HEK293 (cell line): ENCODE results near the gene DTWD2.
A peak's percentile ranks its signal among the peaks of the same experiment; 100 is the strongest.

Experiments used
- ELK4 ChIP-seq: IDR thresholded peaks from 2 replicates; pipeline ENCODE4 v1.6.1; 2011; ENCODE audit warnings: mild to moderate bottlenecking, low read depth, low read length, borderline replicate concordance
- GLIS2 ChIP-seq: fragments of 450-650 bp; formaldehyde crosslinking; IDR thresholded peaks from 2 replicates; pipeline ENCODE4 v1.5.1; 2016; ENCODE audit warnings: missing biosample characterization, missing genetic modification characterization
- HOXD13 ChIP-seq: sonication (generic); formaldehyde crosslinking; IDR thresholded peaks from 2 replicates; pipeline ENCODE4 v1.8.0; 2022; ENCODE audit warnings: missing genetic modification reagents, borderline replicate concordance
- KLF8 ChIP-seq: fragments of 450-650 bp; formaldehyde crosslinking; IDR thresholded peaks from 2 replicates; pipeline ENCODE4 v1.5.1; 2016; ENCODE audit warnings: missing biosample characterization, missing genetic modification characterization
- MZF1 ChIP-seq: fragments of 450-650 bp; formaldehyde crosslinking; IDR thresholded peaks from 2 replicates; pipeline ENCODE4 v1.5.1; 2017; ENCODE audit warnings: missing biosample characterization, missing genetic modification characterization, borderline replicate concordance
- OVOL3 ChIP-seq: fragments of 450-650 bp; formaldehyde crosslinking; IDR thresholded peaks from 2 replicates; pipeline ENCODE4 v1.5.1; 2016; ENCODE audit warnings: missing biosample characterization, missing genetic modification characterization
- PRDM1 ChIP-seq: fragments of 450-650 bp; formaldehyde crosslinking; IDR thresholded peaks from 2 replicates; pipeline ENCODE4; 2016; ENCODE audit warnings: missing biosample characterization, missing genetic modification characterization
- SCRT1 ChIP-seq: fragments of 450-650 bp; formaldehyde crosslinking; IDR thresholded peaks from 2 replicates; pipeline ENCODE4 v1.5.1; 2016; ENCODE audit warnings: missing biosample characterization, missing genetic modification characterization, borderline replicate concordance
- SP2 ChIP-seq: fragments of 450-650 bp; formaldehyde crosslinking; IDR thresholded peaks from 2 replicates; pipeline ENCODE4 v1.5.1; 2016; ENCODE audit warnings: missing biosample characterization, missing genetic modification characterization
- WT1 ChIP-seq: fragments of 450-650 bp; formaldehyde crosslinking; IDR thresholded peaks from 2 replicates; pipeline ENCODE4 v1.5.1; 2016; ENCODE audit warnings: missing biosample characterization, missing genetic modification characterization
- ZBTB7A ChIP-seq: fragments of 450-650 bp; formaldehyde crosslinking; IDR thresholded peaks from 2 replicates; pipeline ENCODE4 v1.5.1; 2016; ENCODE audit warnings: low read depth, missing biosample characterization, missing genetic modification characterization
- ZFP3 ChIP-seq: fragments of 450-650 bp; formaldehyde crosslinking; IDR thresholded peaks from 2 replicates; pipeline ENCODE4 v1.5.1; 2016; ENCODE audit warnings: low read depth, missing biosample characterization, missing genetic modification characterization
- ZFP37 ChIP-seq: fragments of 450-650 bp; formaldehyde crosslinking; IDR thresholded peaks from 2 replicates; pipeline ENCODE4 v1.5.1; 2016; ENCODE audit warnings: missing biosample characterization, missing genetic modification characterization
- ZNF114 ChIP-seq: fragments of 450-650 bp; formaldehyde crosslinking; IDR thresholded peaks from 2 replicates; pipeline ENCODE4 v1.5.0; 2017; ENCODE audit warnings: missing biosample characterization, missing genetic modification characterization
- ZNF132 ChIP-seq: fragments of 450-650 bp; formaldehyde crosslinking; IDR thresholded peaks from 2 replicates; pipeline ENCODE4 v1.5.1; 2017; ENCODE audit warnings: missing biosample characterization, missing genetic modification characterization, borderline replicate concordance
- ZNF146 ChIP-seq: fragments of 450-650 bp; formaldehyde crosslinking; IDR thresholded peaks from 2 replicates; pipeline ENCODE4 v1.5.1; 2016; ENCODE audit warnings: missing biosample characterization, missing genetic modification characterization
- ZNF214 ChIP-seq: fragments of 450-650 bp; formaldehyde crosslinking; IDR thresholded peaks from 2 replicates; pipeline ENCODE4 v1.5.1; 2017; ENCODE audit warnings: missing biosample characterization, mild to moderate bottlenecking, missing genetic modification characterization, borderline replicate concordance
- ZNF302 ChIP-seq: fragments of 450-650 bp; formaldehyde crosslinking; IDR thresholded peaks from 2 replicates; pipeline ENCODE4 v1.5.1; 2016; ENCODE audit warnings: missing biosample characterization, missing genetic modification characterization, low read depth
- ZNF350 ChIP-seq: fragments of 450-650 bp; formaldehyde crosslinking; IDR thresholded peaks from 2 replicates; pipeline ENCODE4 v1.5.0; 2017; ENCODE audit warnings: missing biosample characterization, mild to moderate bottlenecking, missing genetic modification characterization
- ZNF37A ChIP-seq: fragments of 450-650 bp; IDR thresholded peaks from 2 replicates; pipeline ENCODE4 v1.5.1; 2018; ENCODE audit warnings: missing biosample characterization, missing genetic modification characterization
- ZNF394 ChIP-seq: fragments of 450-650 bp; formaldehyde crosslinking; IDR thresholded peaks from 2 replicates; pipeline ENCODE4 v1.5.1; 2016; ENCODE audit warnings: missing biosample characterization, missing genetic modification characterization, mild to moderate bottlenecking, moderate library complexity, borderline replicate concordance
- ZNF433 ChIP-seq: fragments of 450-650 bp; formaldehyde crosslinking; IDR thresholded peaks from 2 replicates; pipeline ENCODE4 v1.5.1; 2016; ENCODE audit warnings: missing biosample characterization, missing genetic modification characterization, low read depth
- ZNF501 ChIP-seq: fragments of 450-650 bp; formaldehyde crosslinking; IDR thresholded peaks from 2 replicates; pipeline ENCODE4 v1.5.1; 2016; ENCODE audit warnings: missing biosample characterization, missing genetic modification characterization
- ZNF510 ChIP-seq: fragments of 450-650 bp; formaldehyde crosslinking; IDR thresholded peaks from 2 replicates; pipeline ENCODE4 v1.5.1; 2018; ENCODE audit warnings: mild to moderate bottlenecking, missing genetic modification characterization, missing biosample characterization; ENCODE audit not compliant: insufficient replicate concordance
- ZNF514 ChIP-seq: fragments of 450-650 bp; formaldehyde crosslinking; IDR thresholded peaks from 2 replicates; pipeline ENCODE4 v1.5.1; 2016; ENCODE audit warnings: missing biosample characterization, missing genetic modification characterization
- ZNF521 ChIP-seq: fragments of 450-650 bp; formaldehyde crosslinking; IDR thresholded peaks from 2 replicates; pipeline ENCODE4 v1.5.1; 2017; ENCODE audit warnings: missing biosample characterization, mild to moderate bottlenecking, missing genetic modification characterization
- ZNF529 ChIP-seq: fragments of 450-650 bp; formaldehyde crosslinking; IDR thresholded peaks from 2 replicates; pipeline ENCODE4 v1.5.1; 2017; ENCODE audit warnings: missing genetic modification characterization, missing biosample characterization; ENCODE audit not compliant: insufficient replicate concordance
- ZNF530 ChIP-seq: fragments of 450-650 bp; formaldehyde crosslinking; IDR thresholded peaks from 2 replicates; pipeline ENCODE4 v1.5.1; 2016; ENCODE audit warnings: low read depth, missing biosample characterization, missing genetic modification characterization
- ZNF544 ChIP-seq: fragments of 450-650 bp; formaldehyde crosslinking; IDR thresholded peaks from 2 replicates; pipeline ENCODE4 v1.5.0; 2017; ENCODE audit warnings: missing biosample characterization, missing genetic modification characterization
- ZNF560 ChIP-seq: fragments of 450-650 bp; formaldehyde crosslinking; IDR thresholded peaks from 2 replicates; pipeline ENCODE4 v1.5.1; 2017; ENCODE audit warnings: missing biosample characterization, missing genetic modification characterization, borderline replicate concordance
- ZNF561 ChIP-seq: fragments of 450-650 bp; IDR thresholded peaks from 2 replicates; pipeline ENCODE4 v1.5.1; 2018; ENCODE audit warnings: missing biosample characterization, missing genetic modification characterization, borderline replicate concordance
- ZNF623 ChIP-seq: fragments of 450-650 bp; formaldehyde crosslinking; IDR thresholded peaks from 2 replicates; pipeline ENCODE4 v1.5.1; 2016; ENCODE audit warnings: missing biosample characterization, missing genetic modification characterization
- ZNF624 ChIP-seq: fragments of 450-650 bp; formaldehyde crosslinking; IDR thresholded peaks from 2 replicates; pipeline ENCODE4 v1.5.1; 2017; ENCODE audit warnings: missing biosample characterization, missing genetic modification characterization
- ZNF629 ChIP-seq: fragments of 450-650 bp; formaldehyde crosslinking; IDR thresholded peaks from 2 replicates; pipeline ENCODE4 v1.5.1; 2017; ENCODE audit warnings: missing biosample characterization, missing genetic modification characterization
- ZNF654 ChIP-seq: fragments of 450-650 bp; formaldehyde crosslinking; IDR thresholded peaks from 2 replicates; pipeline ENCODE4 v1.5.1; 2016; ENCODE audit warnings: low read depth, missing biosample characterization, missing genetic modification characterization
- ZNF792 ChIP-seq: fragments of 450-650 bp; formaldehyde crosslinking; IDR thresholded peaks from 2 replicates; pipeline ENCODE4 v1.5.1; 2016; ENCODE audit warnings: missing biosample characterization, missing genetic modification characterization
- ZSCAN30 ChIP-seq: fragments of 450-650 bp; IDR thresholded peaks from 2 replicates; pipeline ENCODE4 v1.5.1; 2018; ENCODE audit warnings: missing biosample characterization, mild to moderate bottlenecking, missing genetic modification characterization, moderate library complexity
- TF ChIP-seq, protein P1 (sequence below): fragments of 450-650 bp; formaldehyde crosslinking; IDR thresholded peaks from 2 replicates; pipeline ENCODE4 v1.5.0; 2017; ENCODE audit warnings: missing biosample characterization, missing genetic modification characterization, borderline replicate concordance
- TF ChIP-seq, protein P2 (sequence below): fragments of 450-650 bp; formaldehyde crosslinking; IDR thresholded peaks from 2 replicates; pipeline ENCODE4 v1.5.1; 2017; ENCODE audit warnings: missing biosample characterization, missing genetic modification characterization

DTWD2 gene

DNA sequence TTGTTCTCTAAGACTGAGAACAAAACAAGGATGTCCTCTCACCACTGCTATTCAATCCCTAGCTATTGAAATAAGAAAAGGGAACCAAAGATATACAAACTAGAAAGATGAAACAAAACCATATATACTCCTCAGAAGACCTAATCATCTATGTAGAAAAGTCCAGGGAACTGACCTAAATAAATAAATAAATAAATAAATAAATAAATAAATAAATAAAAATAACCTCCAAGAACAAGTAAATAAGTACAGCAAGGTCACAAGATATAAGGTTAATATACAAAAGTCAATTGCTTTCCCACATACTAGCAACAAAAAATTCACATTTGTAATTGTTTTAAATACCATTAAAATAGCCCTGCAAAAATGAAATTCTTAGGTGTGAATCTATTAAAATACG lies 54.6 kb downstream of the DTWD2 start (continued):
- TF ChIP-seq ZNF544 (tag by site-specific recombination) (no peak), HOXD13 (CRISPR knock-in tag) (no peak), ZNF350 (tag by site-specific recombination) (no peak), ZNF132 (no peak), ZNF560 (tag by site-specific recombination) (peak; percentile 67; the same call in 1 of the 2 replicates), ZFP3 (tag by site-specific recombination) (peak; percentile 34; the same call in 1 of the 2 replicates), ZNF501 (peak; percentile 65; the same call in 1 of the 2 replicates), ZNF433 (peak; percentile 95), ZNF792 (no peak), GLIS2 (no peak), ZNF146 (no peak), ZNF529 (tag by site-specific recombination) (peak; percentile 81), OVOL3 (tag by site-specific recombination) (no peak), KLF8 (tag by site-specific recombination) (no peak), ZNF114 (tag by site-specific recombination) (no peak), ZSCAN30 (tag by site-specific recombination) (no peak), ZFP37 (tag by site-specific recombination) (0 out of 2 replicates have a peak, but pooled peaks have one; percentile 66), ZNF624 (tag by site-specific recombination) (no peak), ZNF629 (tag by site-specific recombination) (peak; percentile 57), ZBTB7A (tag by site-specific recombination) (no peak), SP2 (tag by site-specific recombination) (no peak), ZNF530 (tag by site-specific recombination) (0 out of 2 replicates have a peak, but pooled peaks have one; percentile 71), ZNF510 (peak; percentile 91), PRDM1 (tag by site-specific recombination) (no peak), ZNF521 (tag by site-specific recombination) (no peak), ZNF214 (tag by site-specific recombination) (no peak; the same call in 1 of the 2 replicates), ZNF623 (tag by site-specific recombination) (peak; percentile 85), ZNF514 (0 out of 2 replicates have a peak, but pooled peaks have one; percentile 28), ZNF561 (tag by site-specific recombination) (no peak), ZNF394 (tag by site-specific recombination) (peak; percentile 96), ZNF654 (tag by site-specific recombination) (peak; percentile 38; the same call in 1 of the 2 replicates), WT1 (tag by site-specific recombination) (no peak), ZNF302 (0 out of 2 replicates have a peak, but pooled peaks have one; percentile 53), MZF1 (tag by site-specific recombination) (peak; percentile 29; the same call in 1 of the 2 replicates), ZNF37A (tag by site-specific recombination) (no peak), SCRT1 (tag by site-specific recombination) (no peak), ELK4 (no peak)
- TF ChIP-seq, protein P1, sequence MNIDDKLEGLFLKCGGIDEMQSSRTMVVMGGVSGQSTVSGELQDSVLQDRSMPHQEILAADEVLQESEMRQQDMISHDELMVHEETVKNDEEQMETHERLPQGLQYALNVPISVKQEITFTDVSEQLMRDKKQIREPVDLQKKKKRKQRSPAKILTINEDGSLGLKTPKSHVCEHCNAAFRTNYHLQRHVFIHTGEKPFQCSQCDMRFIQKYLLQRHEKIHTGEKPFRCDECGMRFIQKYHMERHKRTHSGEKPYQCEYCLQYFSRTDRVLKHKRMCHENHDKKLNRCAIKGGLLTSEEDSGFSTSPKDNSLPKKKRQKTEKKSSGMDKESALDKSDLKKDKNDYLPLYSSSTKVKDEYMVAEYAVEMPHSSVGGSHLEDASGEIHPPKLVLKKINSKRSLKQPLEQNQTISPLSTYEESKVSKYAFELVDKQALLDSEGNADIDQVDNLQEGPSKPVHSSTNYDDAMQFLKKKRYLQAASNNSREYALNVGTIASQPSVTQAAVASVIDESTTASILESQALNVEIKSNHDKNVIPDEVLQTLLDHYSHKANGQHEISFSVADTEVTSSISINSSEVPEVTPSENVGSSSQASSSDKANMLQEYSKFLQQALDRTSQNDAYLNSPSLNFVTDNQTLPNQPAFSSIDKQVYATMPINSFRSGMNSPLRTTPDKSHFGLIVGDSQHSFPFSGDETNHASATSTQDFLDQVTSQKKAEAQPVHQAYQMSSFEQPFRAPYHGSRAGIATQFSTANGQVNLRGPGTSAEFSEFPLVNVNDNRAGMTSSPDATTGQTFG: no peak
- TF ChIP-seq, protein P2, sequence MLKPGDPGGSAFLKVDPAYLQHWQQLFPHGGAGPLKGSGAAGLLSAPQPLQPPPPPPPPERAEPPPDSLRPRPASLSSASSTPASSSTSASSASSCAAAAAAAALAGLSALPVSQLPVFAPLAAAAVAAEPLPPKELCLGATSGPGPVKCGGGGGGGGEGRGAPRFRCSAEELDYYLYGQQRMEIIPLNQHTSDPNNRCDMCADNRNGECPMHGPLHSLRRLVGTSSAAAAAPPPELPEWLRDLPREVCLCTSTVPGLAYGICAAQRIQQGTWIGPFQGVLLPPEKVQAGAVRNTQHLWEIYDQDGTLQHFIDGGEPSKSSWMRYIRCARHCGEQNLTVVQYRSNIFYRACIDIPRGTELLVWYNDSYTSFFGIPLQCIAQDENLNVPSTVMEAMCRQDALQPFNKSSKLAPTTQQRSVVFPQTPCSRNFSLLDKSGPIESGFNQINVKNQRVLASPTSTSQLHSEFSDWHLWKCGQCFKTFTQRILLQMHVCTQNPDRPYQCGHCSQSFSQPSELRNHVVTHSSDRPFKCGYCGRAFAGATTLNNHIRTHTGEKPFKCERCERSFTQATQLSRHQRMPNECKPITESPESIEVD: no peak
